GM19023 (cell line): ENCODE measurements around the gene EXD3.
"Not testable (repeated sequence)": the region's sequence is repeated elsewhere in the genome, so short reads cannot be mapped to it uniquely, and the experiment has no call there.

ENCODE experiments used
- ATAC-seq: cut with Tn5 transposase; IDR thresholded peaks from one replicate; pipeline ENCODE4 v1.9.1; 2021; ENCODE audit warnings: mild to moderate bottlenecking, moderate library complexity; ENCODE audit not compliant: unreplicated experiment

The EXD3 gene

DNA sequence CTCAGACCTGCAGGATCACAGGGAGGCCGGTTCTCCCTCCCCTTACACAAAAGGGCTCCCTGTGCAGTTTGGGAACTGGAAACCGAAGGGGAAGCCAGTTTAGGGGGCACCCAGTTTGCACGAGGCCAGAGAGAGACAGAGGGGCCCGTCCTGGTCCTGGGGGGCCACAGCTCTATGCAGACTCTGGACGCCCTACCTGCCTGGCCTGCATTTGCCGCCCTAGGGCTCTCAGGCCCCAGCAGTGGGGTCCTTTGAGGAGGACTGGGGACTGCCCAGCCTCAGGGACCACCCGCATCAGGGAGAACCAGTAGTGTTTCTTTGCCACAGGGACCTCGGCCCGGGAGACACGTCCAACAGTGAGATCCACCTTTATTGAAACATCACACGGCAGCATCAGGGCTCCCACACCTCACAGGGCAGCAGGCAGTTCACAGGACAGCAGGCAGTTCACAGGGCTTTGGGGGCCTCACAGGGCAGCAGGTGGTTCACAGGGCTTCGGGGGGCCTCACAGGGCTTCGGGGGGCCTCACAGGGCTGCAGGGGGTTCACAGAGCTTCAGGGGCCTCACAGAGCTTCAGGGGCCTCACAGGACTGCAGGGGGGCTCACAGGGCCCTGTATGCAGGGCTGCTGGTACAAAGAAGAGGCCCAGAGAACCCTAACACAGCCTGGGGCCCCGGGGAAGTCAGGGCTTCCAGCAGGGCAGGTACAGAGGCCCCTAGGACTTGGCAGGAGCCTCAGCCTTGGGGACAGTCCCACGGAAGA lies 36.8 kb upstream of the EXD3 start:
- ATAC-seq = no peak

DNA sequence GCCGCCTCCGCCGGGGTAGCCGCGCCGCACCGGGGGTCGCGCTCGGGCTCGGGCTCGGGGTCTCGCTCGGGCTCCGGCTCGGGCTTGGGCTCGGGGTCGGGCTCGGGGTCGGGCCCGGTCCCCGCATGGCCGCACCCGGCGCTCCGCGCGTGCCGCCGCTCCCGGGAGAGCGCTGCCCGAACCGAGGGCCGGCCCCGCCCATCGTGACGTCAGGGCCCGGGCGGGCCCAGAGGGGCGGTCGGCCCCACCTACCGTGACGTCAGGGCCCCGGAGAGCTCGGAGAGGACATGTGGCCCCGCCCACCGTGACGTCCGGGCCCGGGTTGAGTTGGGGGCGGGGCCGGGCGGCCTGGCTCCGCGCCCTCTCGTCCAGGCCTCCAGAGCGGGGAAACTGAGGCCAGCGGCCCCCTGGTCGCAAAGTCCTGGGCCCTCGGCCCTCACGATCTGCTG lies 36.2 kb upstream of the EXD3 start, which contains the start of gene NSMF:
Gene NSMF, minus strand, starts transcription at position 183 of the 449 bp plus-strand sequence. CDS start 232 bp downstream, outside the sequence.
- ATAC-seq = peak; percentile 78

DNA sequence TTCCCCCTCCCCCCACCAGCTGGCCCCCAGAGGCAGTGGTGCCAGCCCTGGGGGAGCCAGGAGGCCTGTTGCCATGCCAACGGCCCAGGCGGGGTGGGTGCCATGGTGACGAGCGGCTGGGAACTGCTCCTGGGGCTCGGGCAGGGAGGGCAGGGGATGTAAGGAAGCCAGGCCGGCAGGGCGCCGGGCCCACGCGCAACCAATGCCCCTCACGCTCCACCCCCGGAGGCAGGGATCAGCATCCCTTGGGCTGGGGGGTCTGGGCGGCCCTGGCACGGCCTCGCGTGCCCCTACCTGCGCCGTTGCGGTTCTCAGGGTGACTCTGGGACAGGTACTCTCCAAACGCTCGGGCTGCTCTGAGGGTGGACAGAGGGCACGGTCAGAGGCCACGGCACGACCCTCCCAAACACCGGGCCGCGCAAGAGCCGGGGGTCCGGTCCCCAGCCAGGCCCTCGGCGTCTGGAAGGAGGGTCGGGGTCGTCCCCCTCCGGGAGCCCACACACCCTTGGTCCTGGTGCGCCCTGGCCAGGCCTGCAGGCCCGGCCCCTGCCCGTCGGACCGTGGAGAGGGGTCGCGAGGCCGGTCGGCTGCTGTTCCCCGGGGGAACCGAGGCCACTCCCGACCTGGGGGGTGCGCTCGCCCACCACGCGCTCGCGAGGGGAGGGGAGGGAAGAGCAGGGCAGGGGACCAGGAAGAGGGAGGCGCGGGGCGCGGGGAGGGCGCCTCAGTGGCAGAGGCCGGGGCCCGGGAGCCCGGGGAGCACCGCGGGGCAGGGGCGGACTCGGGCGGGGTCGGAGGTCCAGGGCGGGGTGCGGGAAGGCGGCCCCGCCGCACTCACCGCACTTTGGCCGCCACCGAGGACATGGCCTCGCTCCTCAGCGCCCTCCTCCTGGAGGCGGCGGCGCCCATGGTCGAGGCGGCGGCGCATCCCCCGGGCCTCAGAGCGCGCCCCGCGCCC lies 35.5 kb upstream of the EXD3 start:
- ATAC-seq = peak; percentile 16

- ATAC-seq = no peak
Observed at GRCh38 chr9:137457406-137458193, 34.6 kb upstream of the EXD3 start.

- no peak for ATAC-seq
Observed at GRCh38 chr9:137456864-137457405, 34.0 kb upstream of the EXD3 start.

DNA sequence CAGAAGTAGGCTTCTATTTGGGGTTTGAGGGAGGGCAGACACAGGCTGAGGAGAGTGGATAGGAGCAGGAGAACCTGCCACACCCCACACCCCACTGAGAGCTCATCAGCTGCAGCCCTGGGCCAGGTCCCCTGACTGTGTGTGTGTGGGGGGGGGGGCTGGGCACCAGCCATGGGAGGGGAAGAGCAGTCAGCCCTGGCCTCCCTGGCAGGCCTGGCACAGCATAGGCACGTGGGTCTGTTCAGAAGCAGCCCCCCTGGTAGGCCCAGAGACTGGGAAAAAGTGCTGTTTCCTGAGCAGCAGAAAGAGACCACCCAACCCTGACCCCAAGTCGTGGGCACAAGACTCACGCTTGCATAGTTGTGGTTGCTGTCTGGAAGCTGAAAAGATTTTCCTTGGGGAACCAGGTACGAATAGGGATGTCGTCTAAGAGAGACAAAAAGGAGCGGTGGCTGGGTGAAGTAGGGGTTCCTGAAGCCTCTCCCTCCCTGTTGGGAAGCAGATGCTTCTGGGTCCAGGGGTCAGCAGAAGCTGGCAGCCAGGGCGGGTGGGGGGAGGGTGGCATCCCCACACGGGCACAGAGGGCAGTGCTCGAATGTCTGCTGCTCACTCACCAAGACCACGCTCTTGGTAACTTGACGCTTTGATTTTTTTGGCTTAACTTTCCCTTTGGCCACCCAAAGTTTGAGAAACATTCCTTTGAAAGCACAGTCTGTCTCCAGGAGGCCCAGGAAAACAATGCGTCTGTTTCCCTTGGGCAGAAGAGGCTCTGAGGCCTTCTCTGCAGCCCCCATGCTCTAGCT lies 33.3 kb upstream of the EXD3 start:
- no peak for ATAC-seq

DNA sequence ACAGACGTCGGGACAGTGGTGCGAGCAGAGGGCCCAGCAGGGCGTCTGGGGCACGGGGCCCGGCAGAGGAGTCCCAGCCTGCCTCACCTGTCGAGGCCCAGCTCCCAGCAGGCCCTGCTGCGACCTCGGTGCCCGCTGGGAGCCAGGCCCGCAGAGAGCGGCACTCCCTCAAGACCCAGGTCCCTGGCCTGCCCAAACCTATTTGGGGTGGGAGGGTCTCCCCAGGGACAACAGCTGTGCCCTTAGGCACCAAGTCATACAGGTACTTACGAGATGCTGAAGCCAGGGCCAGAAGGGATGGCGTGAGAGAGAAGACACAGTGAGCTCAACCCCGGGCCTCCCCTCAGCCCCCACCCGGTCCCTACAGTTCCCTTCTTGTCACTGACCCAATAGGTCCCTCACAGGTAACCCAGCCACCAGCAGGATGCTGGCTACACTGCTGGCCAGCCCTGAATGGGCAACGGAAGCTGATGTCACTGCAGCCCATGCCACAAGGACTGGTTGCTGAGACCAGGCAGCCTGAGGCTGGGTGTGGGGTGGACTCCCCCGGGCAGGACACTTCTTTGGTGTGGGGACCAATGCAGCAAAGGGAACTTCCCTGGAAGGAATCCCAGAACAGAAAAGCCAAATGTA lies 32.5 kb upstream of the EXD3 start:
- ATAC-seq = no peak

GRCh38 chr9:137454597-137455358 lies 31.8 kb upstream of the EXD3 start:
- ATAC-seq = no peak

DNA sequence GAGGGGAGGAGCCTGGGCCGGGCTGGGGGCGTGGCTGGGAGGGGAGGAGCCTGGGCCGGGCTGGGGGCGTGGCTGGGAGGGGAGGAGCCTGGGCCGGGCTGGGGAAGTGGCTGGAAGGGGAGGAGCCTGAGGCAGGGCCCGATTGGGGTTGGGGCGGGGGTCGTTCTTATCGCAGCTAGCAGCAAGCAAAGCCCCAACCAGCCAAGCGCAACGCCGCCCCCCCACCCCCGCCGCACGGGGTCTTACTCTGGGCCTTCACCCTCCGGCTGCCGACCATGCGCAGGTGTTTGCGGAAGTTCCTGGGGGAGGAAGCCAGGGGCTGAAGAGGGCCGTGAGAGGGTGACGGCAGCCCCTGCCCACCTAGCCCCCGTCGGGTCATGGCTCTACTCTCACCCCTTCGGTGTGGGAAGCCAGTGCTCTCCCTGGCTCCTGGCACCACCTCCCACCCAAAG lies 31.2 kb upstream of the EXD3 start:
- ATAC-seq = no peak

- ATAC-seq = peak; percentile 40
Observed at GRCh38 chr9:137453643-137454081, 30.7 kb upstream of the EXD3 start.

GRCh38 chr9:137452761-137453642 lies 30.0 kb upstream of the EXD3 start:
- no peak for ATAC-seq

DNA sequence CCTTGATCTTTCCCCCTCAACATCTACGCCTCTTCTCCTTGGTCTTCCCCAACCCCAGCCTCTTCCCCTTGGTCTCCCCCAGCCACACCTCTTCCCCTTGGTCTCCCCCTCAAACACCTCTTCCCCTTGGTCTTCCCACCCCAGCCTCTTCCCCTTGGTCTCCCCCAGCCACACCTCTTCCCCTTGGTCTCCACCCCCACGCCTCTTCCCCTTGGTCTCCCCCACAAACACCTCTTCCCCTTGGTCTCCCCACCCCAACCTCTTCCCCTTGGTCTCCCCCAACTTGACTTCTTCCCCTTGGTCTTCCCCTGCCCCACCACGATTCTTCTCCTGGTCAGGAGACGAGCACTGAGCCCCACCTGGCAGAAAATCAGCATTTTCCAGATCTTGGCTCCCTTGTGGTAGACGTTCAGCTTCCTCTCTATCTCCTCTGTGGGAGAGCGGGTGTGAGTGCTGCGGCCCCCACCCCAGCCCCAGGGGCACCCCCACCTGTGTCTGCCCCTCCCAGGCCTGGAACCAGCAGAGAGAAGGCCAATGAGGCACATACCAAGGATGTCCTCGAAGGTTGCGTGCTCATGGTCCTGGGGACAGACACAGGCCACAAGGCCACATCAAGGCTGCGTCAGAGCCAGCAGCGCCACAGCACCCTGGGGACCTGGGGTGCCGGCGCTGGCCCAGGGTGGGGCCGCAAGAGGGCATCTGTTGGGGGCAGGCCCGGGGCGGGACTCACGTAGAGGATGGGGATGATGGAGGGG lies 29.2 kb upstream of the EXD3 start:
- no peak for ATAC-seq

DNA sequence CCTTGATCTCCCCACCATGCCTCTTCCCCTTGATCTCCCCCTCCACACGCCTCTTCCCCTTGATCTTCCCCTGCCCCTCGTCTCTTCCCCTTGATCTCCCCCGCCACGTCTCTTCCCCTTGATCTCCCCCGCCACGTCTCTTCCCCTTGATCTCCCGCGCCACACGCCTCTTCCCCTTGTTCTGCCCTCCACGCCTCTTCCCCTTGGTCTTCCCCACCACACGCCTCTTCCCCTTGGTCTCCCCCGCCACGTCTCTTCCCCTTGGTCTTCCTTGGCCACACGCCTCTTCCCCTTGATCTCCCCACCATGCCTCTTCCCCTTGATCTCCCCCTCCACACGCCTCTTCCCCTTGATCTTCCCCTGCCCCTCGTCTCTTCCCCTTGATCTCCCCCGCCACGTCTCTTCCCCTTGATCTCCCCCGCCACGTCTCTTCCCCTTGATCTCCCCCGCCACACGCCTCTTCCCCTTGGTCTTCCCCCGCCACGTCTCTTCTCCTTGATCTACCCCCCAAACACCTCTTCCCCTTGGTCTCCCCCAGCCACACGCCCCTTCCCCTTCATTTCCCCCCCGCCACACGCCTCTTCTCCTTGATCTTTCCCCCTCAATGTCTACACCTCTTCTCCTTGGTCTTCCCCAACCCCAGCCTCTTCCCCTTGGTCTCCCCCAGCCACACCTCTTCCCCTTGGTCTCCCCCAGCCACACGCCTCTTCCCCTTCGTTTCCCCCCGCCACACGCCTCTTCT lies 28.5 kb upstream of the EXD3 start:
- not testable (repeated sequence) for ATAC-seq

DNA sequence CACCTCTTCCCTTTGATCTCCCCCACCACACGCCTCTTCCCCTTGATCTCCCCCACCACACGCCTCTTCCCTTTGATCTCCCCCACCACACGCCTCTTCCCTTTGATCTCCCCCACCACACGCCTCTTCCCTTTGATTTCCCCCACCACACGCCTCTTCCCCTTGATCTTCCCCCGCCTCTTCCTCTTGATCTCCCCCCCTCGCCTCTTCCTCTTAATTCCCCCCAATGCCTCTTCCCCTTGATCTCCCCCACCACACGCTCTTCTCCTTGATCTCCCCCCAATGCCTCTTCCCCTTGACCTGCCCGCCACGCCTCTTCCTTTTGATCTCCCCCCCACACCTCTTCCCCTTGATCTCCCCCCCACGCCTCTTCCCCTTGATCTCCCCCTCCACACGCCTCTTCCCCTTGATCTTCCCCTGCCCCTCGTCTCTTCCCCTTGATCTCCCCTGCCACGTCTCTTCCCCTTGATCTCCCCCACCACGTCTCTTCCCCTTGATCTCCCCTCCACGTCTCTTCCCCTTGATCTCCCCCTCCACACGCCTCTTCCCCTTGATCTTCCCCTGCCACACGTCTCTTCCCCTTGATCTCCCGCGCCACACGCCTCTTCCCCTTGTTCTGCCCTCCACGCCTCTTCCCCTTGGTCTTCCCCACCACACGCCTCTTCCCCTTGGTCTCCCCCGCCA lies 27.7 kb upstream of the EXD3 start:
- not testable (repeated sequence) for ATAC-seq

GRCh38 chr9:137449931-137450538 lies 27.1 kb upstream of the EXD3 start:
- no peak for ATAC-seq
